Large intestine (tissue), 3 donors: ENCODE measurements around the gene GJD4. TPM values are rescaled to one million over a fixed set of nuclear protein-coding genes. Genes with fewer than 3 reads are reported as not detected.

Source experiments
- DNase-seq, 2 donors: peaks; one replicate each; pipeline versions ENCODE4 v3.0.0 to v3.0.0-alpha.2; 2013
- H3K27ac ChIP-seq: one replicate; pipeline ENCODE4 v1.5.1; 2013; ENCODE audit warnings: low read length
- H3K27me3 ChIP-seq: 2 replicates; pipeline ENCODE4 v1.6.1; 2013; ENCODE audit warnings: low read length; ENCODE audit not compliant: control insufficient read depth, insufficient read depth
- H3K36me3 ChIP-seq: 2 replicates; pipeline ENCODE4 v1.6.1; 2013; ENCODE audit warnings: low read length; ENCODE audit not compliant: control insufficient read depth, insufficient read depth
- H3K4me1 ChIP-seq: one replicate; pipeline ENCODE4 v1.6.1; 2013; ENCODE audit warnings: low read length; ENCODE audit not compliant: control insufficient read depth, insufficient read depth
- H3K4me3 ChIP-seq: one replicate; pipeline ENCODE4 v1.5.1; 2013; ENCODE audit warnings: low read length
- H3K9me3 ChIP-seq: one replicate; pipeline ENCODE4 v1.6.1; 2013; ENCODE audit warnings: mild to moderate bottlenecking, low read depth, low read length, moderate library complexity; ENCODE audit not compliant: control insufficient read depth
- WGBS: methylation state at CpG from one replicate; pipeline ENCODE4 v1.1.5; 2013; ENCODE audit warnings: low lambda C conversion rate; ENCODE audit not compliant: insufficient coverage; 5-methylcytosine and 5-hydroxymethylcytosine counted together
- polyA plus RNA-seq: library from polyadenylated mRNA; unstranded; fragments of 120-200 nt; gene quantifications from one replicate; pipeline ENCODE4 v1.2.1, GENCODE V29; 2013

The GJD4 gene
- polyA plus RNA-seq, 1 donor = 0.09 TPM

- H3K9me3 ChIP-seq = no peaks in the 10 kb centered on the region
- H3K27me3 ChIP-seq = peaks cover 12% of the 10 kb centered on the region
- no peaks in the 10 kb centered on the region for H3K4me1 ChIP-seq
- WGBS = 100% methylated on average over 1 of the region's 8 CpGs
- no peaks in the 10 kb centered on the region for H3K36me3 ChIP-seq
- DNase-seq = no peak
- no peak overlapping the region for H3K27ac ChIP-seq
- H3K4me3 ChIP-seq = no peak overlapping the region
Observed at GRCh38 chr10:35613597-35614226, 8.6 kb downstream of the GJD4 start.

- no peaks in the 10 kb centered on the region for H3K4me1 ChIP-seq
- H3K4me3 ChIP-seq = no peak overlapping the region
- WGBS = 87% methylated on average over 3 of the region's 5 CpGs
- H3K36me3 ChIP-seq = no peaks in the 10 kb centered on the region
- H3K27ac ChIP-seq = no peak overlapping the region
- H3K27me3 ChIP-seq = peaks cover 7% of the 10 kb centered on the region
- H3K9me3 ChIP-seq = no peaks in the 10 kb centered on the region
- no peak for DNase-seq
Observed at GRCh38 chr10:35614312-35614711, 9.2 kb downstream of the GJD4 start.

DNA sequence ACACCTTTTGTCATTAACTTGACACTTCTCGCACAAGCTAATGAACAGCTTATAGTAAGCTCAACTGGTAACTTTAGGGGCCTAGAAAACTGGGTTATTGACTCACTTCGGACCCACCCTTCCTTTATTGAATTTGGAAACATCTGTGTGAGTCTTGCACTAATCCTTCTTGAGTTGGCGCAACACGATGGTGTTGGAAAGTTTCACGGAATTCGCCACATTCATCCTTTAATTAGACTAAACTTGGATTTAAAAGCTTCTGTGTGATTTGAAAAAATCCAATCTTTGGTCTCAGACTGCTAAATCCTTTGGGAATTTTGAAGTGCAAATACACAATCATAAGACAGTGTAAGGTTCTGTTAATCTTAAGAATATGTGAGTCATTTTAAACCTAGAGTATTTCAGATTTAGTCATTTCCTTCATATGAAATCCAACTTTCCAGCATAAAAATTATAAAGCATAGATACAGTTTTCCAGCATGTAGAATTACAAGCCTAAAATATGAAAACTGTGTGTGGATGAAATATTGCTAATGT lies 21.9 kb downstream of the GJD4 start:
- 40% methylated on average over 1 of the region's 6 CpGs for whole genome bisulfite sequencing
- Histone ChIP-seq H3K4me1 (no peaks in the 10 kb centered on the region), H3K36me3 (no peaks in the 10 kb centered on the region), H3K27me3 (peaks cover 2% of the 10 kb centered on the region), H3K4me3 (no peak overlapping the region), H3K27ac (no peak overlapping the region), H3K9me3 (no peaks in the 10 kb centered on the region)
- no peak for DNase-seq

DNA sequence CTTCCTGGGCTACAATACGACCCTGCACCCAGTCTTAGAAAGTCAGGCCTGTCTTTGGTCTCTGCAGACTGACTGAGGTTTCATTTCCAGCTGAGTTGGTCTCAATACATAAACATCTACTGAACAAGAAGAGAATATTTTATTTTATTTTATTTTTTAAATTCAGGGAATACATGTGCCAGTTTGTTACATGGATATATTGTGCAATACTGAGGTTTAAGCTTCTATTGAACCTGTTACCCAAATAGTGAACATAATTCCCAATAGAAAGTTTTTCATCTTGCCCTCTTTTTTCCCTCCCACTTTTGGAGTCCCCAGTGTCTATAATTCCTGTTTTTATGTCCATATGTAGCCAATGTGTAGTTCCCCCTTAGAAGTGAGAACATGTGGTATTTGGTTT lies 26.3 kb downstream of the GJD4 start:
- Histone ChIP-seq H3K27ac (no peak overlapping the region), H3K27me3 (peaks cover 2% of the 10 kb centered on the region), H3K9me3 (no peaks in the 10 kb centered on the region), H3K4me1 (no peaks in the 10 kb centered on the region), H3K36me3 (no peaks in the 10 kb centered on the region), H3K4me3 (no peak overlapping the region)
- WGBS = no CpG with 5 or more reads among the region's 1 CpG
- no peak for DNase-seq

DNA sequence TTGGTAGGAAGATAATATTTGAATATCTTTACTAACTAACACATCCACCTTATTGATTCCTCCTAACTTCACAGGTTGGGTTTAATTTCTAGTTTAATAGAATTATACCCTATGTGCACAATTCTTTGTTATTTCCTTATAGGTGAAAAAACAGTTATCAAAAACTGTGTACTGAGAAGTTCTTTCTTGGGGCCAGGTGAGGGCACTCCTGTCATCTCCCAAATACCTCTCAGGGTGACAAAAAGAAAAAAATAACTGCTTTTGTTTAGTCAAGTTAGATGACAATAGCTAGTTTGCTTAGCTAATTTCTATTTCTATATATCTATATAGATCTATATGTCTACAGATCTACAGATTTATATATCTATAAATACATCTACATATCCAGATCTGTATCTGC lies 26.9 kb downstream of the GJD4 start:
- Histone ChIP-seq H3K9me3 (no peaks in the 10 kb centered on the region), H3K4me1 (no peaks in the 10 kb centered on the region), H3K4me3 (no peak overlapping the region), H3K36me3 (no peaks in the 10 kb centered on the region), H3K27me3 (peaks cover 6% of the 10 kb centered on the region), H3K27ac (no peak overlapping the region)
- DNase-seq = no peak

- no peak for DNase-seq
- Histone ChIP-seq H3K4me3 (no peak overlapping the region), H3K36me3 (no peaks in the 10 kb centered on the region), H3K9me3 (no peaks in the 10 kb centered on the region), H3K27ac (no peak overlapping the region), H3K27me3 (peaks cover 17% of the 10 kb centered on the region), H3K4me1 (no peaks in the 10 kb centered on the region)
- no CpG with 5 or more reads among the region's 12 CpGs for WGBS
Observed at GRCh38 chr10:35633006-35633980, 28.2 kb downstream of the GJD4 start.

- no peaks in the 10 kb centered on the region for H3K36me3 ChIP-seq
- no peak overlapping the region for H3K27ac ChIP-seq
- H3K4me3 ChIP-seq = no peak overlapping the region
- WGBS = 19% methylated on average over 2 of the region's 6 CpGs
- H3K27me3 ChIP-seq = peaks cover 30% of the 10 kb centered on the region
- DNase-seq = peak; percentile 43 to 56
- H3K4me1 ChIP-seq = no peaks in the 10 kb centered on the region
- H3K9me3 ChIP-seq = peaks cover 3% of the 10 kb centered on the region
Observed at GRCh38 chr10:35635576-35635975, 30.4 kb downstream of the GJD4 start.

- Histone ChIP-seq H3K9me3 (peaks cover 6% of the 10 kb centered on the region), H3K27ac (no peak overlapping the region), H3K27me3 (peaks cover 35% of the 10 kb centered on the region), H3K4me1 (peaks cover 5% of the 10 kb centered on the region), H3K4me3 (no peak overlapping the region), H3K36me3 (no peaks in the 10 kb centered on the region)
- 46% methylated on average over 3 of the region's 7 CpGs for WGBS
- no peak for DNase-seq
Observed at GRCh38 chr10:35636956-35637355, 31.8 kb downstream of the GJD4 start.

DNA sequence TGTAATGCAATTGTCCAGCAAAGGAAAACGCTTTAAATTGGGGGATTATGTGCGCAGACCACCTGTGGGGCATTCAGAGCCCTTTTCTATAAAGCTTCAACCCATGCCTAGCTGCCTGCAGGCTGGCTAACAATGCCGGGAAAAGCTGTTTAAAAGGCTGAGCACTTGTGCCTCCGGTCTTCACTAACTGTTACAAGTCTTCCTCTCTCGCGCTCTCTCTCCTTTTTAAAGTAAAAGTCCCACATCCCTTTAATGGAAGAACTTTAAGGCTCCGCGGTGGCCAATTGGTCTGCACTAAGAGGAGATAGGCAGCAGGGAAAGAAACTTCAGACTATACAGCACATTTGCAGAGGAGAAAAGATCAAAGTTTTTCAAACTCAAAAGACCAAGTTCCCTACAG lies 32.3 kb downstream of the GJD4 start:
- no peak for DNase-seq
- Histone ChIP-seq H3K36me3 (no peaks in the 10 kb centered on the region), H3K9me3 (peaks cover 7% of the 10 kb centered on the region), H3K4me1 (peaks cover 6% of the 10 kb centered on the region), H3K4me3 (no peak overlapping the region), H3K27ac (no peak overlapping the region), H3K27me3 (peaks cover 40% of the 10 kb centered on the region)
- WGBS = 0% methylated on average over 1 of the region's 8 CpGs

- peaks cover 47% of the 10 kb centered on the region for H3K27me3 ChIP-seq
- H3K4me3 ChIP-seq = no peak overlapping the region
- H3K27ac ChIP-seq = no peak overlapping the region
- H3K4me1 ChIP-seq = peaks cover 12% of the 10 kb centered on the region
- peaks cover 11% of the 10 kb centered on the region for H3K9me3 ChIP-seq
- no peak for DNase-seq
- 83% methylated on average over 1 of the region's 4 CpGs for WGBS
- H3K36me3 ChIP-seq = no peaks in the 10 kb centered on the region
Observed at GRCh38 chr10:35638101-35638500, 33.0 kb downstream of the GJD4 start.
